Activated CD8-positive, alpha-beta T cell treated with anti-CD3 and anti-CD28 coated beads, Interleukin-2, amount 10 ng/mL, durations not matched to agents 7 days and 5 days (primary cell): ENCODE measurements around the gene SLC2A2. TPM values are rescaled to one million over a fixed set of nuclear protein-coding genes. Genes with fewer than 3 reads are reported as not detected.

Experiments used
- ATAC-seq: fragments of 150-1000 bp; cut with Tn5 transposase; one replicate; pipeline ENCODE4 v1.10.0; 2021; ENCODE audit warnings: moderate library complexity
- CTCF ChIA-PET: fragments of 350-600 bp; sonication (Branson Sonifier 250); formaldehyde crosslinking; loops from one replicate; lab custom pipeline; 2021; ENCODE audit warnings: antibody characterized with exemption; lab: Charles Lee
- POLR2A ChIA-PET: fragments of 350-600 bp; sonication (Branson Sonifier 250); formaldehyde crosslinking; loops from one replicate; lab custom pipeline; 2021; ENCODE audit warnings: antibody characterized with exemption; lab: Charles Lee
- DNase-seq: peaks from one replicate; pipeline ENCODE4 v3.0.0-alpha.2; 2020
- H3K27ac Mint-ChIP-seq: one replicate; pipeline ENCODE4 v1.8.0; 2021; ENCODE audit warnings: mild to moderate bottlenecking, mixed read lengths
- H3K27me3 Mint-ChIP-seq: one replicate; pipeline ENCODE4 v1.8.0; 2021; ENCODE audit warnings: low read depth, mixed read lengths
- H3K36me3 Mint-ChIP-seq: one replicate; pipeline ENCODE4 v1.8.0; 2021; ENCODE audit warnings: low read depth, mixed read lengths
- H3K4me1 Mint-ChIP-seq: one replicate; pipeline ENCODE4 v1.8.0; 2021; ENCODE audit warnings: low read depth, mixed read lengths
- H3K4me3 Mint-ChIP-seq: one replicate; pipeline ENCODE4 v1.8.0; 2021; ENCODE audit warnings: mild to moderate bottlenecking, mixed read lengths
- H3K9me3 Mint-ChIP-seq: one replicate; pipeline ENCODE4 v1.8.0; 2022; ENCODE audit warnings: mixed read lengths; ENCODE audit not compliant: insufficient read depth
- total RNA-seq, 2 experiments: library from RNA; stranded (reverse); gene quantifications; one replicate each; pipeline ENCODE4 v1.2.3, GENCODE V29; 2021

The SLC2A2 gene
- not detected for total RNA-seq

DNA sequence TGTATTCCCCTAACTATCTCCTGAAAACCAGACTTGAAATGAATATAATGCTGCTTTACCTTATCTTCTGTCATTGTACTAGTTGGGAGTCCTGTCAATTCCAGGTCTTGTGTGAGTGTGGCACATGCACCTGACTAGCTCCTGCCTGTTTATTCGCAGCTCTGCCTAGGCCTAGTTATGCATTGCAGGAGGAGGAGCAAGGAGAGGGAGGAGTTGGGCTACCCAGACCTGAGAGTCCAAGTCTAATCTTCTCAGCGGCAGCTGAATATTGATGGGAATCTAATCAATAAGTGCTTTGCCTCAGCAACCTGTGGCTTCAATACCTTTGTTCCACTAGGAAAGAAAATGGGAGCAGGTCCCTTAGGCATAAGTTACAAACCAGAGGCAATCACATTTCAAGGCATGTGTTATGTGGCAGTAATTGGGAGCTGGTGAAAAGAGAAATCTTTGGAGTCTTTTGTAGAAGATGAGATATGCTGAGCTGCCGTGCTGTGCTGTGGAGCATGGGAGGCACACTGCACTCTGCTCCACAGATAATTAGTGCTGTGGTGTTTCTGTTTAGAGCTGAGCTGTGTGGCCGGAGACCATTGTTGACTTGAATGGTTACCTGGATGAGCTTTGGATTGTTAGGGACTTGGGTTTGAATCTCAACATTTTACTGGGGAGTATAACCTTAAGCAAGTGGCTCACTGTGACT, at the start of gene SLC2A2:
Gene SLC2A2, minus strand, starts transcription at position 124 of the 697 bp plus-strand sequence. Its CDS starts 50 bp downstream, at position 74.
- ChIA-PET POLR2A (no interaction called here), CTCF (interaction anchor here (1.1 kb wide), 1 partner anchor 23 kb away, joined by 3 read pairs; no protein-coding TSS in a partner anchor)
- Mint-ChIP-seq H3K27me3 (peaks cover 25% of the 10 kb centered on the region), H3K4me1 (peaks cover 2% of the 10 kb centered on the region), H3K9me3 (no peaks in the 10 kb centered on the region), H3K4me3 (no peak within 1 kb of the TSS), H3K36me3 (no peaks in the 10 kb centered on the region), H3K27ac (no peak within 1 kb of the TSS)
- no peak for DNase-seq
- no peak for ATAC-seq

DNA sequence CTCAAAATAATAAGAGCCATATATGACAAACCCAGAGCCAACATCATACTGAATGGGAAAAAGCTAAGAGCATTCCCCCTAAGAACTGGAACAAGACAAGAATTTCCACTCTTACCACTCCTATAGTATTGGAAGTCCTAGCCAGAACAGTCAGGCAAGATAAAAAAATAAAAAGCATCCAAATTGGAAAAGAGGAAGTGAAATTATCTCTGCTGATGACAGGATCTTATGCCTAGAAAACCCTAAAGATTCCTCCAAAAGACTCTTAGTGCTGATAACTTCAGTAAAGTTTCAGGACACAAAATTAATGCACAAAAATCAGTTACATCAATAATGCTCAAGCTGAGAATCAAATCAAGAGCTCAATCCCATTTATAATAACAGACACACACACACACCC, 45.9 kb upstream of the SLC2A2 start:
- ChIA-PET POLR2A (no interaction called here), CTCF (no interaction called here)
- Mint-ChIP-seq H3K4me3 (no peak overlapping the region), H3K27me3 (no peaks in the 10 kb centered on the region), H3K27ac (no peak overlapping the region), H3K4me1 (no peaks in the 10 kb centered on the region), H3K36me3 (peaks cover 34% of the 10 kb centered on the region), H3K9me3 (no peaks in the 10 kb centered on the region)
- no peak for DNase-seq
- ATAC-seq, result no peak

DNA sequence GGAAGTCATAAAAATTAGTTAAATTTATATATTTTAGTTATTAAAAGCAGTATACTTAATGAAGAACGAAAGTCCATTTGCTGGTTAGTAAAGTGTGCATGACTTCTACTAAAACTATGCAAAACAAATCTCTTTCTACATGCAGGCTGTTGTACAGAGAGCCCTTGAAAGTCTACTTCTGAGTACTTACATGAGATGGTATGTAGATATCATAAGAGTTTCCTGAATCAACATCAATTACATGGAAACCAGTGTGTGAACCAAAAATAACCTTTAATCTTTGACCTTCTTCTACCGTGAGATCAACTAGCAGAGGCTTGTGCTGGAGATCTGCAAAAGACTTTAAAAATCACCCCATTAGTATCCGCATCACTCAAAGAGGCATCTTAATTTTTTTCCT, 42.1 kb upstream of the SLC2A2 start:
- Mint-ChIP-seq H3K27me3 (no peaks in the 10 kb centered on the region), H3K4me3 (no peak overlapping the region), H3K9me3 (no peaks in the 10 kb centered on the region), H3K27ac (no peak overlapping the region), H3K36me3 (peaks cover 47% of the 10 kb centered on the region), H3K4me1 (no peaks in the 10 kb centered on the region)
- POLR2A ChIA-PET, result no interaction called here
- CTCF ChIA-PET, result no interaction called here
- ATAC-seq, result no peak
- DNase-seq, result no peak

DNA sequence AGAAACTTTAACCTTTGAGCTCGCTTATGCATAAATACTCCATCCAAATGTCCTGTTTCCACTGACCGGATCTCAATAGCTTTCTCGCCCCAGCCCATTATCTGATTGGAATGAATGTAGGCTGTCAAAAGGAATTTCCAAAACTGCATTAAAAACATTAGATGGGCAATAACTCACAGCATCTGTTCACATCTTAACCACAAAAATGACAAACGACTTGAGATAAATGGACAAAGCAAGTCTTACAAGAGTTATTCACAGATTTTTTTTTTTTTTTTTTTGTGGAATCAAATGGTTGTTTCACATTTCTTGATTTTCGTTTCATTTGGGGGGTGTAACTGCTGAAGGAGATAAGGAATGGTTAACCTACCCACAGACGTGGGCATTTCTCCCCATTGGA, 39.7 kb upstream of the SLC2A2 start:
- no peak for DNase-seq
- no peaks in the 10 kb centered on the region for H3K27me3 Mint-ChIP-seq
- peaks cover 50% of the 10 kb centered on the region for H3K36me3 Mint-ChIP-seq
- CTCF ChIA-PET, result no interaction called here
- H3K4me3 Mint-ChIP-seq, result no peak overlapping the region
- POLR2A ChIA-PET, result no interaction called here
- no peaks in the 10 kb centered on the region for H3K4me1 Mint-ChIP-seq
- no peak for ATAC-seq
- H3K27ac Mint-ChIP-seq, result no peak overlapping the region
- H3K9me3 Mint-ChIP-seq, result no peaks in the 10 kb centered on the region

DNA sequence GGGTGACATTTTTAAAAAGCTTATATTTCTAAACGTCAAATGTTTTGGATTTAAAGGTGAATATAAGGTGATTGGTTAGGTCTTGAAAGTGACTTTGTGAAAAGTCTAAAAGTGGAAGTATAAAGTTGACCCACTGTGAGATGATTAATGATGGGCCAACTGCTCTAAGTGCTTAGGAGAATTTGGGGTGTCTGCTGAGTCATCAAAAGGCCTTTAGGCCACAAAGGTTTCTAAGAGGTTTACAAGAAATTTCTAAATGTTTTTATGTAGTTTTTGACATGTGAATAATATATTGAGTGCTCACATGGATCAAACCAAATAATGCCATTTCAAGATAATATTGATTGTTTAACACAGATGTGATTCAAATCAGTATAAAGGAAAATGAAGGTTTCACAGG, 39.2 kb upstream of the SLC2A2 start:
- Mint-ChIP-seq H3K4me3 (no peak overlapping the region), H3K4me1 (no peaks in the 10 kb centered on the region), H3K9me3 (no peaks in the 10 kb centered on the region), H3K36me3 (peaks cover 50% of the 10 kb centered on the region), H3K27me3 (no peaks in the 10 kb centered on the region), H3K27ac (no peak overlapping the region)
- DNase-seq (no peak), ATAC-seq (no peak)
- ChIA-PET CTCF (no interaction called here), POLR2A (no interaction called here)

DNA sequence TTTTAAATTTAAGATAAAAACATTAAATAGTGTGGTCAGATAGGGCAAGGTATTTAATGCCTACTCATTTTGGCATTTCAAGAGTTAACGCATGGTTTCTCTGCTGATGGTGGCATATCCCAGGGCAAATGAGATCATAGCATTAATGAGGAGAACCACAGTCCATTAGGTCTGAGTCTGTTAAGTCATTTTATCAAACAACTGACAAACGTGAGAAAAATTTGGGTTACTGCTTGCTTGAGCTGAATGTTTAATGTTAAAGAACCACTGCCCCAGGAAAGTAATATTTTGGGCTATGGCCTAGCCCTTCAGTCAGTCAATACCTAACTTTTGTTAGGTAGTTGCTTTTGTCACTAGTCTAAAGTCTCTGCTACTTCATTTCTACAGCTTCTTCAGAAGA, 37.9 kb upstream of the SLC2A2 start:
- POLR2A ChIA-PET, result no interaction called here

DNA sequence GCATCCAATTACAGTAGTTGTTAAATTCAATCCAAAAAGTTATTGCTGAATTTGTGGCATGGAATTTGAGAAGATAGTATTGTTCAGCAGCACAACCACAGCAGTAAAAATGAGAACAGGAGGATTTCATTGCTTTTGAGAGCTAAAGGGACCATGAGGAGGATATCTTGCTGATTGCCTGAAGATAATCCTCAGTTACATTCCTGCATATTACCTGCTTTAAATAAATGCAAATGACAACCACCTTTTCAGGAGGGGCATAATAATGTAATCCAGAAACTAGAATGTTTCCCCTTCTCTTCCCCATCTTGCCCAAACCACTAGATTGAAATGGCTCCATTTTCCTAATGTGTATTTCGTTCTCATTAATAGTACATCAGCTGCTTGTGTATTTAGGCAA, 35.2 kb upstream of the SLC2A2 start:
- Mint-ChIP-seq H3K27me3 (no peaks in the 10 kb centered on the region), H3K9me3 (no peaks in the 10 kb centered on the region), H3K4me3 (no peak overlapping the region), H3K4me1 (no peaks in the 10 kb centered on the region), H3K27ac (no peak overlapping the region), H3K36me3 (peaks cover 30% of the 10 kb centered on the region)
- ATAC-seq (no peak), DNase-seq (no peak)
- POLR2A ChIA-PET, result no interaction called here
- CTCF ChIA-PET, result no interaction called here

More for the DNA sequence above, 37.9 kb upstream of the SLC2A2 start:
- H3K4me1 Mint-ChIP-seq, result no peaks in the 10 kb centered on the region
- ATAC-seq (no peak), DNase-seq (no peak)
- peaks cover 40% of the 10 kb centered on the region for H3K36me3 Mint-ChIP-seq
- CTCF ChIA-PET, result no interaction called here
- H3K9me3 Mint-ChIP-seq, result no peaks in the 10 kb centered on the region
- no peaks in the 10 kb centered on the region for H3K27me3 Mint-ChIP-seq
- H3K4me3 Mint-ChIP-seq, result no peak overlapping the region
- no peak overlapping the region for H3K27ac Mint-ChIP-seq

DNA sequence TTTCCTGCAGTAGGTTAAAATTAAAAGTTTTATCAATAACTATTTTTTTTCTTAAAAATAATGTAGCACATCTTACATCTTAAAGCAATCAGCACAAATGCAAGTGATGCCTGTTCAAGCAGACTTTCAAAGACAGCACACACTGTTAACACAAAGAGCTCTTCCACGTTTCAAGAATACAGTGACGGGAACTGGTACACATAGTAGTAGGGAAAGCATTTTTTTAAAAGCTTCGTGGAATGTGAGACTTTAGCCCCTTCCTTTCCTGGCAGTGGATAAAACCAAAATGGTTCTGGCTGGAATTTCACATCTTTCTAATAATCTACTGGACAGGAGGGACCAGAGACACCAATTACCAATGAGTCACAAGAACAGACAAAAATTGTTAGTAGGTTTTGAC, 33.5 kb upstream of the SLC2A2 start:
- POLR2A ChIA-PET, result no interaction called here
- CTCF ChIA-PET, result no interaction called here
- H3K9me3 Mint-ChIP-seq, result no peaks in the 10 kb centered on the region
- H3K4me1 Mint-ChIP-seq, result no peaks in the 10 kb centered on the region
- DNase-seq, result no peak
- no peak for ATAC-seq
- H3K27ac Mint-ChIP-seq, result no peak overlapping the region
- peaks cover 15% of the 10 kb centered on the region for H3K36me3 Mint-ChIP-seq
- H3K4me3 Mint-ChIP-seq, result no peak overlapping the region
- no peaks in the 10 kb centered on the region for H3K27me3 Mint-ChIP-seq

DNA sequence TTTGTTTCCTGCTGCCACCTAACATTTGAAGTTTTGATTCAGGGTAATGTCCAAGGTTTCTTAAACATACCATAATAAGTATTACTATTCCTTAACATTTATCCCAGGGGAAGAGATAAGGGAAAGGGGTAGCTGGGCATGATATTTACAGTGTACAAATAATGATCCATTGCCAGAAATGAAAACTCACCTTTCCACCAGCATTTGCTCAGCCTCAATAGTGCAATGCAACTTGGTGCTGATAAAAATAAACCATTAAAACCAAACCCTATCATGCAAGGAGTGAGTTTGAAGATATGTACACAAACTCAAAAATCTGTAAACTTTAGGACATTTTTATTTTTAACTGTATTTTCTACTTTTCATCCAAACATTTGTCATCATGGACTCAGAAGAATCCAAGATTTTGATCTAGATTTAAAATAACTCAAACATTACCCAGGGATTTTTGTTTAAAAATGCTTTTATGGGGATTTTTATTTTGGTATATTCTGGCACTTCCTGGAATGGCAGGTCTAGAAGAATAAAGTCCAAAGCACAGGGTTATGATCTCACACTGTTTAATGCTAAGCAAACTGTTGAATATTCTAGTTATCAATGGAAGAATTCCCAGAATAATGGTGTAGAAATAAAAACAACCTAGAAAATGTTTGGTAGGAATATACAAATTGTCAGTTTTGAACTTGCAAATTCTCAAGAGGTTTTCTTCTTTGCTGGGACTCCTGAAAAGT, 32.5 kb upstream of the SLC2A2 start:
- CTCF ChIA-PET, result no interaction called here
- Mint-ChIP-seq H3K36me3 (peaks cover 13% of the 10 kb centered on the region), H3K27me3 (no peaks in the 10 kb centered on the region), H3K4me3 (no peak overlapping the region), H3K27ac (no peak overlapping the region), H3K9me3 (no peaks in the 10 kb centered on the region), H3K4me1 (no peaks in the 10 kb centered on the region)
- DNase-seq (no peak), ATAC-seq (no peak)
- POLR2A ChIA-PET, result no interaction called here

DNA sequence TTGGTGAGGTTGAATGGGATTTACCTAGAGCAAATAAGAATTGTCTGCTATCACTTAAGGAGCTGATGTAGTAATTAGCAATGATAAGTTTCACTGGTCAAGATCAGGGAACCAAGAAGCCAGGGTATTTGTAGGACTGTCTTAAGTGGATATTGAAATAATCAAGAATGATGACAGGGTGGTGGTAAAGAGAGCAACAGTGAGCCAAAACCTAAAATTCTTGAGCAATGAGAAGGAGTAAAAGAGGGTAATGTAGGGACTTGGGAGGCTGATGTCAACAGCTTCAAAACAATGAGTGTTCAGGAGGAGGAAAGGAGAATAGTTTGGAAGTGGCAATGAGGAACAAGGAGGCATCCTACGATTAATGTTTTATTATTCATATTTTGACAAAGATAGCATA, 31.5 kb upstream of the SLC2A2 start:
- H3K27me3 Mint-ChIP-seq, result no peaks in the 10 kb centered on the region
- H3K9me3 Mint-ChIP-seq, result no peaks in the 10 kb centered on the region
- ChIA-PET POLR2A (no interaction called here), CTCF (no interaction called here)
- no peak overlapping the region for H3K4me3 Mint-ChIP-seq
- H3K36me3 Mint-ChIP-seq, result peaks cover 5% of the 10 kb centered on the region
- H3K4me1 Mint-ChIP-seq, result no peaks in the 10 kb centered on the region
- H3K27ac Mint-ChIP-seq, result no peak overlapping the region
- ATAC-seq, result no peak
- DNase-seq, result no peak

DNA sequence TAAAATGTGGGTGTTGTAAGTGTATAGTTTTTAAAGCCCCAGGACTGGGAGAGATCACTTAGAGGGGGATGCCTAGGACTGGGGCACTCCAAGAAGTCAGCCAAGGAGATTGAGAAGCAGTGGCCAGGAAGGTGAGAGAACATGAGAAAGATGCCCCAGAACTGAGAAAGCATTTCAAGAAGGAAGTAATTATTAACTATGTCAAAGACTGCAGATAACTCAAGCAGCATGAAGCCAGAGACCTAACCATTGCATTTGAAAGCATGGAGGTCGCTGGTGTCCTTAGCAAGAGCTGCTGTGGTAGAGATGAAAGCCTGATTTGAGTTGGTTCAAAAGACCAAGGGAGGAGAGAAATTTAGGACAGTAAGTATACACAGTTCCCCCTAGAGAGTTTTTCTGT, 30.6 kb upstream of the SLC2A2 start:
- CTCF ChIA-PET, result no interaction called here
- POLR2A ChIA-PET, result no interaction called here

DNA sequence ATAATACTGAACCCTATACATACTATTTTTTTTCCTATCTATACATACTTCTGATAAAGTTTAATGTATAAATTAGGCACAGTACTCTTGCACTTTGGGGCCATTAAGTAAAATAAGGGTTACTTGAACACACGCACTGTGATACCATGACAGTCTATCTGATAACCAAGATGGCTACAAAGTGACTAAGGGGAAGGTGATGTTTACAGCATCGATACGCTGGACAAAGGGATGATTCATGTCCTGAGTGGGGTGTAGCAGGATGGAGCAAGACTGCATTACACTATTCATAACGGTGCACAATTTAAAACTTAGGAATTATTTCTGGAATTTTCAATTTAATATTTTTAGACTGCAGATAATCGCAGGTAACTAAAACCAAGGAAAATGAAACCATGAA, 30.0 kb upstream of the SLC2A2 start:
- H3K27me3 Mint-ChIP-seq, result peaks cover 5% of the 10 kb centered on the region
- CTCF ChIA-PET, result no interaction called here
- POLR2A ChIA-PET, result no interaction called here
- no peaks in the 10 kb centered on the region for H3K9me3 Mint-ChIP-seq
- H3K36me3 Mint-ChIP-seq, result no peaks in the 10 kb centered on the region
- ATAC-seq, result no peak
- H3K27ac Mint-ChIP-seq, result no peak overlapping the region
- DNase-seq, result no peak
- no peak overlapping the region for H3K4me3 Mint-ChIP-seq
- H3K4me1 Mint-ChIP-seq, result no peaks in the 10 kb centered on the region

More for the DNA sequence above, 30.6 kb upstream of the SLC2A2 start:
- Mint-ChIP-seq H3K27me3 (peaks cover 2% of the 10 kb centered on the region), H3K27ac (no peak overlapping the region), H3K36me3 (peaks cover 3% of the 10 kb centered on the region), H3K4me1 (no peaks in the 10 kb centered on the region), H3K4me3 (no peak overlapping the region), H3K9me3 (no peaks in the 10 kb centered on the region)
- ATAC-seq (no peak), DNase-seq (no peak)
